ENCODE results near the gene RHOH. TPM values are rescaled to one million over a fixed set of nuclear protein-coding genes. Genes with fewer than 3 reads are reported as not detected.

The RHOH gene
- total and polyA plus RNA-seq, 10 of the 15 experiments (the other 5 are each of a cell fraction or from before 2014, with no cell fraction given): 46.5 to 120 (median 57.9) TPM

DNA sequence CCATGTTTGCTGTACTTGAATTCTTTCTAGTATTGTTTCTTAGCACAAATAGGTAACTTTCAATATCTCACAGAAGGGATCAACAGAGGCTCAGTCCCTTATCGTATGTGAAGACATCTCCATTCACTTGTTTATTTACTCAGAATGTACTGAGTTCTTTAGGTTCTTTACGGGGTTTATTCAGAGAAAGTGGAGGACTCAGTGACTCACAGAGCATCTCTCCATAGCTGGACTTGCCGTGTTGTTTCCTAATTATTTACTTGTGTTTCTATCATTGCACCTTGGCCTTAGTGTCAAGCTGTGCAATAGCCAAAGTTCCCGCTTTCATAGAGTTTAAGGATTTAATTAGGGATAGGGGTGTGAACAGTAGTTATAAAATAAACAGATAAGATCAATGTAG lies 57.1 kb downstream of the RHOH start (continued):
- TF ChIP-seq, protein P1, sequence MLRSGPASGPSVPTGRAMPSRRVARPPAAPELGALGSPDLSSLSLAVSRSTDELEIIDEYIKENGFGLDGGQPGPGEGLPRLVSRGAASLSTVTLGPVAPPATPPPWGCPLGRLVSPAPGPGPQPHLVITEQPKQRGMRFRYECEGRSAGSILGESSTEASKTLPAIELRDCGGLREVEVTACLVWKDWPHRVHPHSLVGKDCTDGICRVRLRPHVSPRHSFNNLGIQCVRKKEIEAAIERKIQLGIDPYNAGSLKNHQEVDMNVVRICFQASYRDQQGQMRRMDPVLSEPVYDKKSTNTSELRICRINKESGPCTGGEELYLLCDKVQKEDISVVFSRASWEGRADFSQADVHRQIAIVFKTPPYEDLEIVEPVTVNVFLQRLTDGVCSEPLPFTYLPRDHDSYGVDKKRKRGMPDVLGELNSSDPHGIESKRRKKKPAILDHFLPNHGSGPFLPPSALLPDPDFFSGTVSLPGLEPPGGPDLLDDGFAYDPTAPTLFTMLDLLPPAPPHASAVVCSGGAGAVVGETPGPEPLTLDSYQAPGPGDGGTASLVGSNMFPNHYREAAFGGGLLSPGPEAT (IDR thresholded peaks at IDR 0.05; ENCODE audit: low read depth): no peak

GRCh38 chr4:40254608-40255392 lies 58.0 kb downstream of the RHOH start:
- no peak for FAIRE-seq
- ATAC-seq: no peak; the same call in 2 of the 3 replicates
- Histone ChIP-seq H3K4me1 (ENCODE audit: control insufficient read depth, insufficient read depth, low read length) (no peaks in the 10 kb centered on the region), H4K20me1 (ENCODE audit: control insufficient read depth, insufficient read depth) (no peaks in the 10 kb centered on the region), H2AFZ (ENCODE audit: control insufficient read depth, low read depth, low read length) (no peak overlapping the region), H3K9ac (ENCODE audit: control insufficient read depth, insufficient read depth, low read length) (no peak overlapping the region), H3K27ac (ENCODE audit: control insufficient read depth, insufficient read depth) (no peak overlapping the region), H3K79me2 (ENCODE audit: control insufficient read depth, insufficient read depth, low read length) (no peaks in the 10 kb centered on the region), H3K27me3 (replicated peaks in 1 of 2; ENCODE audit: control insufficient read depth in 2 of 2, insufficient read depth in 2 of 2, low read length in 1 of 2) (no peaks in the 10 kb centered on the region), H3K4me2 (ENCODE audit: control insufficient read depth, insufficient read depth) (no peak overlapping the region), H3K36me3 (ENCODE audit: control insufficient read depth in 2 of 2, insufficient read depth in 2 of 2, low read length in 1 of 2) (no peaks in the 10 kb centered on the region), H3K9me3 (replicated peaks; ENCODE audit: control insufficient read depth, insufficient read depth, low read length) (no peaks in the 10 kb centered on the region), H3K4me3 (no peak overlapping the region)
- in situ Hi-C loops (cut with MboI) (no loop called here), intact Hi-C loops (cut with micrococcal nuclease; ENCODE audit: unreplicated experiment) (no loop called here)
- TF ChIP-seq NR2C1 (IDR thresholded peaks at IDR 0.05): no peak
- no peak for TF ChIP-seq ZNF274 (IDR thresholded peaks at IDR 0.05; ENCODE audit: insufficient read depth, insufficient read length)
- TF ChIP-seq GATAD2B (conservative IDR thresholded peaks at IDR 0.05; ENCODE audit: low read depth): no peak
- TF ChIP-seq SREBF2 (IDR thresholded peaks at IDR 0.05; ENCODE audit: low read length): no peak
- TF ChIP-seq NR2F1 (conservative IDR thresholded peaks at IDR 0.05): no peak
- TF ChIP-seq EGR1 (IDR thresholded peaks at IDR 0.05; ENCODE audit: borderline replicate concordance in 1 of 2, low read depth in 2 of 2, low read length in 2 of 2): no peak
- RAD21 ChIA-PET (ENCODE audit: unreplicated experiment): interaction anchor here (1.4 kb wide), 1 partner anchor 26 kb away, joined by 3 read pairs; no protein-coding TSS in a partner anchor
- WGBS (ENCODE audit: insufficient coverage, insufficient replicate concordance, low lambda C conversion rate, missing lambda C conversion rate): 49% methylated on average over 9 of the region's 9 CpGs
- no peak for DNase-seq (ENCODE audit: low read depth, low spot score)
- CTCF ChIA-PET: no interaction called here
- SMC1A ChIA-PET (ENCODE audit: uncharacterized antibody, unreplicated experiment): no interaction called here
- BruUV-seq (replicated peaks): no TSS peak
- POLR2A ChIA-PET: no interaction called here

All from GM12878 (cell line).